Activated CD4-positive, alpha-beta T cell treated with anti-CD3 and anti-CD28 coated beads, Interleukin-2, amount 50 U/mL, for 24 hours (primary cell): ENCODE data around the gene MEIOB.
"Not testable (repeated sequence)": the region's sequence is repeated elsewhere in the genome, so short reads cannot be mapped to it uniquely, and the experiment has no call there.

ENCODE experiments used
- DNase-seq, 2 donors: peaks; one replicate each; pipeline ENCODE4 v3.0.0-alpha.2; 2020; ENCODE audit warnings: low read depth in 1 of 2, low spot score in 1 of 2

The MEIOB gene

GRCh38 chr16:1815461-1815860 is 56.5 kb downstream of the MEIOB start:
- no peak for DNase-seq

- peak in 1 of 2 donors; percentile 40 for DNase-seq
These were observed 59.2 kb downstream of the MEIOB start for GRCh38 chr16:1812732-1813163.

GRCh38 chr16:1810536-1810935 is 61.4 kb downstream of the MEIOB start:
- no peak for DNase-seq

- DNase-seq = no peak
These were observed 61.9 kb downstream of the MEIOB start for GRCh38 chr16:1810106-1810505.

GRCh38 chr16:1809281-1809801 is 62.6 kb downstream of the MEIOB start:
- no peak for DNase-seq

GRCh38 chr16:1808691-1809090 is 63.3 kb downstream of the MEIOB start:
- no peak for DNase-seq

GRCh38 chr16:1807626-1808025 is 64.3 kb downstream of the MEIOB start:
- no peak for DNase-seq

GRCh38 chr16:1800701-1801100 is 71.3 kb downstream of the MEIOB start:
- no peak for DNase-seq

GRCh38 chr16:1799263-1799662 is 72.7 kb downstream of the MEIOB start:
- DNase-seq = not testable (repeated sequence)

- DNase-seq = no peak
These were observed 76.9 kb downstream of the MEIOB start for GRCh38 chr16:1794908-1795666.

- no peak for DNase-seq
These were observed 77.6 kb downstream of the MEIOB start for GRCh38 chr16:1794221-1794871.

- no peak for DNase-seq
These were observed 78.3 kb downstream of the MEIOB start, which contains the start of gene IGFALS for GRCh38 chr16:1793578-1794220. TSS of gene IGFALS (minus strand) at chr16:1793705. CDS start at chr16:1793652, 53 bp downstream.

GRCh38 chr16:1792836-1793577 is 79.0 kb downstream of the MEIOB start:
- DNase-seq = no peak

- DNase-seq = no peak
These were observed 79.8 kb downstream of the MEIOB start for GRCh38 chr16:1791943-1792812.

- DNase-seq = no peak
These were observed 80.6 kb downstream of the MEIOB start for GRCh38 chr16:1791256-1791942.

GRCh38 chr16:1790611-1791255 is 81.2 kb downstream of the MEIOB start:
- no peak for DNase-seq

GRCh38 chr16:1790261-1790610 is 81.7 kb downstream of the MEIOB start:
- DNase-seq = no peak

- no peak for DNase-seq
These were observed 82.3 kb downstream of the MEIOB start for GRCh38 chr16:1789643-1790045.

GRCh38 chr16:1788708-1789100 is 83.3 kb downstream of the MEIOB start:
- DNase-seq = no peak
